Effector CD4-positive, alpha-beta T cell (primary cell): Measurements from ENCODE around the gene CTSL.

Source experiments
- DNase-seq: peaks from one replicate; pipeline ENCODE4 v3.0.0-alpha.2; 2020
- total RNA-seq: gene quantifications from one replicate; lab custom pipeline; 2026; lab: John Stamatoyannopoulos, UW

The CTSL gene
- total RNA-seq: 9.4 reads per million, percentile 30 among the genes with 10 or more reads in this experiment

- DNase-seq: no peak
Measured at GRCh38 chr9:87725900-87726709, at the start of gene CTSL. Gene CTSL (plus strand): TSS chr9:87726119. CDS start chr9:87727604, 1,485 bp downstream.

GRCh38 chr9:87676976-87677775 is 48.7 kb upstream of the CTSL start:
- no peak for DNase-seq

GRCh38 chr9:87677776-87678587 is 47.9 kb upstream of the CTSL start:
- DNase-seq: no peak

DNA sequence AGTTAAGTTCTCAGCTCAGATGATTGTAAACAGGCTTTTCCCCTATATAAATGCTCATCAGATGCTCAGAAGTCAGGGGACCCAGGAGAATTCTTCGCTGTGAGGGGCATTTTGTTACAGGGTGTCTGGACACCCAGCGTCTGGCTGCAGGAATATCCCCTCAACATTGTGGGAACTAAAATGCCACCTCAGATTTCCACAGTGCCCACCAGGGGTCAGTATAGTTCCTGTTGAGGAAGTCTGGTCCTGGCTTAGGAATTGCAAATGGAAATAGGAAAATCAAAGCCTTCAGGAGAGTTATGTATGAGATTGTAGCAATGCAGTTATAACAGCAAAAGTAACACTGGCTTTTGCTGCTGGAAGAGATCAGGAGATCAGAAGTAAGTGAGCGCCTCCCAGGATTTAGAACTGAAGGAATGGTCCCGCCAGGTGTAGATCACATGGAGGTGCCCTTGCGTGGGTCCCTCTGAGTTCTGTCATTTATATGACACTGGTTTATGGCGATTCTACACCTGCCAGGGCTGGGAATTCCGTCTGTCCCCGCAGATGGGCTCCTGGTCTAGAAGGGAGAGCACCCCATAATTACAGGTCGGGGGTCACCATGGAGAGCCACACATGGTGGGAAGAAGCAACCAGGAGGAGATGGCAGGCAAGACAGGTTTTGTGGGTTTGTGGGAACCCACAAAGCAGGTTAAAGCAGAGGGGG is 47.1 kb upstream of the CTSL start:
- DNase-seq: no peak

DNA sequence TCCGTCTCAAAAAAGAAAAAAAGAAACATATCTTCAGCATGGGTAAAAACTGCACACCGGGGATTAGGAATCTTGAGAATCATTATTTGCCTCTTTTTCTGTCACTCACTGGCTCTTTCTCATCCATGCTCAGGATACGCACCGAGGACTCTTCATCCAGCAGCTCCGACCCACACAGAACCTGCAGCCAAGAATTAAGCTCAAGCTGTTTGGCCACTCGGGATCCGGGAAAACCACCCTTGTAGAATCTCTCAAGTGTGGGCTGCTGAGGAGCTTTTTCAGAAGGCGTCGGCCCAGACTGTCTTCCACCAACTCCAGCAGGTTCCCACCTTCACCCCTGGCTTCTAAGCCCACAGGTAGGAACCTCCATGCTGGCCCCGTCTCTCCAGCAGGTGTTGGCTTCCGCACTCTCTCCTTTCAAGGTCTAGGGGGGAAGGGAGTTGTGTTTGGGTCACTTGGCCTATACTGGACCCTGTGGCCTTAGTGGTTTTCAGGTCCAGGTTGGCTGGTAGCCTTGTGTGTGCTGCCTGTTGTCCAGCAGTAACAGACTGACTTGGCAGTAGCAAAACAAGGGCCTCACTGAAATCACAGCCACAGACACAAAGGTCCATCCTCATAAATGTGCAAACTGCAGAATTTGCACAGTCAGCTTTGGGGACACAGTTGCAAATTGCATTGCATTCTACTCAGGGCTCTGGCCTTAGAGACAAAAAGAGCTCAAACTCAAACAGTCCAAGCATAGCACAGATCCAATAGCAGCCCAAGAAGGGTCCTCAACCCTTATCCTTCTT is 44.5 kb upstream of the CTSL start:
- no peak for DNase-seq

DNA sequence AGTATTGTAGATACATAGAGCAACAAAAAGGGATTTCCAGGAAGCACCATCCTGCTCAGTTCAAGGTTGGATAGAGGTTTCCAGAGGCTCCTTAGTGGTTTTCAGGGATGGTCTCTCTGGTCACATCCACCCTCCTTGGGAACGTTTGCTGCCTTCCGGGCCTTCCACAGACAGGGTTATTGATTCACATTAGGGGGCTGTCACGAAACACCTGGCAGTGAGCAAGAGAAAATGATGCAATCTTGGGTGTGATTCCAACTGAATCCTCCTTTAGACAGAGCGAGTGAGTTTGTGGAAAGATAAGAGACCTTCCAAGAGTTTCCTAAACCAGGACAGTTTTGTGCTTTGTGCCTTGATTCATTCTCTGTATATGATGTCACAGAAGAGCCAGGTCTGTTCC is 43.8 kb upstream of the CTSL start:
- no peak for DNase-seq

DNA sequence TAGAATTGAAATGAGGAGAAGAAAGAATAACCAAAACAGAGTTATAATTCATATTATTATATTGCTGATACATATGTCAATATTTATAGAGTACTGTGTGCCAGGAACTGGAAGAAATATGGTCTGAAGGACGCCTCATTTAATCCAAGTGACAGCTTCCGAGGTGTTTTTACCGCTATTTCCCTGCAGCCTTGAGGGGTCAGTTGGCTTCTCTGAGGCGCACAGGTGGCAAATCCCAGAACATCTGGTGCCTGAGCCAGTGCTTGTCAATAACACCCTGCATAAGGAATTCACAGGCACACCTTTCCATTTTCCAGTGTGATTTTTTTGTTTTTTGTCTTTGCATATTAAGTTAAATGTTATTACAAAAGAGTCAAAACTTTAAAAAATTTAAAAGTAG is 43.3 kb upstream of the CTSL start:
- no peak for DNase-seq

DNA sequence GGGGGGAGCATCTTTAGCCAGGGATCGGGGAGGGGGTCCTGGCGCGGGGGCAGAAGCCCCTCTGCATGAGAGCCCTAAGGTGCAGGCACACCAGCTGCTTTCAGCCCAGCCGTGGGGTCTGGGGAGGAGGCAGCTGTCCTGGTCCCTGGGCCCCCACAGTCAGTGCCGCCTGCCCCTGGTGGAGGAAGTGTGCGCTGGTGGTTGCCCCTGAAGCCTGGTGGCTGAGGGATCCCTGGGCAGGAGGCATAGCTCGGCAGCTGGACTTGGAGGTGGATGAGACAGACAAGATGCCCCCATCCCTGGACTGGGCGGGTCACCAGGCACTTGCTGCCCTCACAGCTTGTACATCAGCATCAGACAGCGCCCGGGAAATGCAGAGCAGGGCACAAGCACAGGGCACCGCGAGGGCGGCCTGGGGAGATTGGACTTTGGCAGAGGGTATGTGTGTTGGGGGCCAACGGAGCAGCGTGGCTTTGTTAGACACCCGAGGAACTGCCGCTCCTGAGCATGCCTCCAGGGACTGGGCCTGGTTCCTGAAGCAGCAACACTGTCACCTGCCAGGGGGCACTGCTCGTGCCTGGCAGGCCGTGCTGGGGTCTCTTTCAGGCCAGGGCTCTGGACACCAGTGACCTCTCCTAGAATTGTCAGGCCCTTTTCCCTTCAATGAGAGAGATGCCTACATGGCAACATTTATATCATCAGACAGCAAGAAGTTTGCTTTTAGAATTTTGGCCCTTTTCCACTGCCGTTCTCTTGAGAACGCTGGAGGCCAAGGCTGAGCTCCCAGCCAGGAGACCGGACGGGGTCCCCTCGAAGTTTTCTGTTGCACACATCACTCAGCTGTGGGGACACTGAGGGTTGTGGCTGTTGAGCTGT is 41.9 kb upstream of the CTSL start:
- DNase-seq: no peak

GRCh38 chr9:87684627-87685219 is 41.2 kb upstream of the CTSL start:
- DNase-seq: no peak

DNA sequence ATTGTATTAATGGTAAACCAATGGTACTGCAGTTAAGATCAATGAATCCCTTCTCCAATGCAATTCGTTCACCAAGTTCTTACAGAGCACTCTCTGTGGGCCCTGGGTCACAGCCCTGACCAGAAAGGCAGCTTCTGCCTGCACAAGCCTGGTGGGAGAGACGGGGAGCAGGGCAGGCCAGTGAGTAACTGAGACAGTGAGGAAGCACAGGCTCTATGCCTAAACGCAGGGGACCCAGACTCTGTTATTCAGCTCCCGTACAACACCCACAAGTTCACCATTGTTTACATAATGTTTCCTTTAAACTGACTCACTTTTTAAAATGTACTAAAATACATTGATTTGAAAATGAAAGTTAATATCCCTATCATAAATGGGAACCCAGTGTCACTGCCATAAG is 40.5 kb upstream of the CTSL start:
- no peak for DNase-seq

GRCh38 chr9:87685871-87686519 is 39.9 kb upstream of the CTSL start:
- DNase-seq: no peak

DNA sequence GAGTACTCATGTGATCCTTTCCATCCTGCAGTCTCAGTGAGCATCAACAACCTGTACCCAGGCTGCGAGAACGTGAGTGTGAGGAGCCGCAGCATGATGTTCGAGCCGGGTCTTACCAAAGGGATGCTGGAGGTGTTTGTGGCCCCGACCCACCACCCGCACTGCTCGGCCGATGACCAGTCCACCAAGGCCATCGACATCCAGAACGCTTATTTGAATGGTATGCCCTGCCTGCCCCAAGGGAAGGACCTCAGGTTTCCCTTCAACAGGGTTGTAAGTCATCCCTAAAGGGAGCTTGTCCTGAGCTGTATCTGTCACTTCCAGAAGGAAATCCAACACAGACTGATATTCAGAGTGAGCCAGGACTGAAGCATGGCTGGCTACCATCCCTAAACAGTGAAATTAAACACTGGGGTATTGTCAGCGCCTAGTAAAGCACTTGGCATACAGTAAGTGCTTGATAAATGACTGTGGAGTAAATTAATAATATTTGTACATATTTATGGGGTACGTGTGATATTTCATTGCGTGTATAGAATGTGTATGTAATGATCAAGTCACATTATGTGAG is 39.3 kb upstream of the CTSL start:
- DNase-seq: no peak

- no peak for DNase-seq
Measured at GRCh38 chr9:87687207-87687606, 38.7 kb upstream of the CTSL start.

DNA sequence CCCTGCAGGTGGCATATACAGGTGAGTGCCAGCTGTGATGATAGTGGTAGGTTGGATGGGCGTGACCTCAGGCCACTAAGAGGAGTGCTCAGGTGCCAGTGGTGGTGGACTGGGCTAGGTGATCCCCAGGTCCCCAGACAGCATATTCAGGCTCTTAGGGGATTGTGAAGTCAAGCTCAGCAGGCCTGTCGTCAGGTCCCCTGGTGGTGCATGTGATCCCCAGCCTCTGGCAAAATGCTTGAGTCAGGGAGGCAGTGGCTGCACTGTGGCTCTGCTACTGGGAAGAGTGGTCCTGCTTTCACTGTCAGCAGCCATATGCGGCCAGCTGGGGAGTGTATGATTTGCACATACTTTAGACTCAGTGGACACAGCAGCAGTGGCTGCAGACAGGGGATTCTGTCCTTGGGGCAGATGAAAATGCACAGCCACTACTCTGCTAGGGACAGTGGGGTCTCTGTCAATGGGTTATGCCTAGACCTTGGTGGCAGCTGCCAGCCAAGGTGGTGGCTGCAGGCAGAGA is 31.6 kb upstream of the CTSL start:
- no peak for DNase-seq

DNA sequence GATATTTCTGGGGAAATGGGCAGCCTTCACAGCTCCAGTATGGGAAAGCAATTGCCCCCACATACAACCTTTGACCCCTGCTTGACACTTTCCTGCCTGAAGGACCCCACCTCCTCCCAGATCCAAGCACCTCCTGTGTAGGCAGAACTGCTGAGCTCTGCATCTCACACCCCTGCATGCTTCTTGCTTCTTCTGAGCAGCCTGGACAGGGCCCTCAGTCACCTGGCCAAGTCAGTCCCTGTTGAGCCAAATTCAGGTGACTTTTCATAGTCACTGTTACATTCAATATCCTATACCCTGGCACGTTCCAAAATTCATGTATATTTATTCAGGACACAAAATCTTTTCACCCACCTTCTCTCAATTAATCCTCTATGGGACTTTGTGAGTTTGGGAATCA is 30.4 kb upstream of the CTSL start:
- DNase-seq: no peak

DNA sequence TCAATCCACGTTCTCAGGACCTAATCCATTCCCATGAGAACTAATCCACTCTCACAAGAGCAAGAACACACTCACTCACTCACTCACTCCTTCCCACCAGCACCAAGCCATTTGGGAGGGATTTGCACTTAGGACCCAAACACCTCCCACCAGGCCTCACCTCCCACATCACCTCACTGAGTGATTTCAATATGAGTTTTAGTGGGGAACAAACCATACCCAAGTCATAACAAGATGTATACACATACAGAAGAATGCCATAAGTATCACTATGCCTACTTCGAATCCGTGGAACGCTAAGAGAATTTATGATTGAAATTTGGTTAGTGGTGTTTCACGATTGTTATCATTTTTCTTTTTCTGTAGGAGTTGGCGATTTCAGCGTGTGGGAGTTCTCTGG is 29.3 kb upstream of the CTSL start:
- DNase-seq: no peak

DNA sequence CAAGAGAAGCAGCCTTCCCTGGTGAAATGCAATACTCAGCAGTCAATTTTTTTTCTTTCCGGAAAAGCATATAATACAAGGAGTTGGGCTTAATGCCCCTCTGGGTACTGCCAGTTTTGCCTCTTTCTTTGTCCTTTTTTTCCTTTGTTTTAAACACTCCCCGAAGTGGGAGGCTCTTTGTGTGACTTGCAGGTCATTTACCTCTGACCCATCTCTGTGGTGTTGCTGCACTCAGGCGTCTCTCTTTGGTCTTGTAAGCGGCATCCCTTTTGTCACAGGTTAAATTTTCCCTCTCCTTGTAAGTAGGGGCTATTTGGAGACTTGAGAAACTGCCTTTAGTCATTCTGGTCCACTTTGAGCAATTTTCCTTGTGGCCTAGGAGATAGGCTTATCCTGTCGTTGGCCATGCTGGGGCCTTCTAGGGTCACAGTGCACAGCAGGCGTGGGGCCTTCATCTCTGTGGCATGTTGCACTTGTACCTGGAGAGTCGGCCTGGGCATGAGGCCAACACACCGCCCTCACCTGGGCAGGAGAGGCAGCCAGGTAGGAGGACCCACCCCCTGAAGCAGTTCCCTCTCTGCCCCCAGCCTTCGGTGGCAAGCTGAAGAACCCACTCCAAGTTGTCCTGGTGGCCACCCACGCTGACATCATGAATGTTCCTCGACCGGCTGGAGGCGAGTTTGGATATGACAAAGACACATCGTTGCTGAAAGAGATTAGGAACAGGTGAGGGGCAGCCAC is 27.7 kb upstream of the CTSL start:
- no peak for DNase-seq

- DNase-seq: no peak
Measured at GRCh38 chr9:87699835-87700234, 26.1 kb upstream of the CTSL start.
